Sciatic nerve (tissue), 2 donors: ENCODE results near the gene SLC1A7. TPM values are rescaled to one million over a fixed set of nuclear protein-coding genes. Genes with fewer than 3 reads are reported as not detected.

Experiments
- ATAC-seq: fragments of 200-7000 bp; cut with Tn5 transposase; one replicate; pipeline ENCODE4 v1.9.1; 2020; ENCODE audit warnings: mild to moderate bottlenecking, moderate library complexity
- DNase-seq: peaks from one replicate; pipeline ENCODE4 v3.0.0-alpha.2; 2020; ENCODE audit warnings: low spot score
- intact Hi-C: fragments of 100-400 bp; cut with DNase I; formaldehyde crosslinking; loops from one replicate; pipeline ENCODE4 v1.14.2; 2022
- total RNA-seq: library from RNA; stranded (reverse); fragmentation: NEBNext Ultra II Directional; extraction: Animal tissue kit (Norgen Biotek cat#: 25700); gene quantifications from one replicate; pipeline ENCODE4 v1.2.1, GENCODE V29; 2021
- donor health status: DM: no; HTN: no; CAD: no.
- donor health status: DM: no; HTN: no; CAD: no.

Gene SLC1A7
- total RNA-seq, 1 donor from 2014 or later: 0.89 TPM

DNA sequence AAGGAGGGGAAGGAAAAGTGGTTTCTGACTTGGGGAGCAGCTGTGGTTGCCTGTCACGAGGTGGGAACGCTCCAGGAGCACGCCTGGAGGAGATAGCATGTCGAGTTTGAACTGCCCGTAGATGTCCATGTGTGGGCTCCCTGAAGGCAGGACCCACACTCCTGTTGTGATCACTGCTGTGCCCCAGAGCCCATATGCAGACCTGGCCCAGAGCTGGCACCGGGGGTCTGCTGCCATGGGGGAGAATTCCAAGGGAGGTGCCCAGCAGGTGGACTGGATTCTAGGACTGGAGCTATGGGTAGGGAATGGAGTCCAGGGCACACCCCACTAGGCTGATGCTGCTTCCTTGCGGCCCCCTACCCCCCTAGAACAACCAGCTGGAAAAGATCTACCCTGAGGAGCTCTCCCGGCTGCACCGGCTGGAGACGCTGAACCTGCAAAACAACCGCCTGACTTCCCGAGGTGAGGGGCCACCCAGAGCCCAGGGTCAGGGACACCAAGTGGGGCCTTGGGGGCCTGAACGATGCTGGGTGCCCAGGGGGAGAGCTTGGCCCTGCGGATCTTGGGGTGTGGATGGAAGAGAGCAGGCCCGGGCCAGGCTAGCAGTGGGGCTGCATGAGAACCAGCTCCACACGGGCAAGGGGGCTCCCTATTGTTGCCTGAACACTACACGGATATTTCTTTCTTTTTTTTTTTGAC is 71.1 kb downstream of the SLC1A7 start:
- DNase-seq: peak; percentile 57
- intact Hi-C loops: loop anchor here (10.0 kb wide), 1 partner anchor 113 kb away; no protein-coding TSS in a partner anchor
- no peak for ATAC-seq

DNA sequence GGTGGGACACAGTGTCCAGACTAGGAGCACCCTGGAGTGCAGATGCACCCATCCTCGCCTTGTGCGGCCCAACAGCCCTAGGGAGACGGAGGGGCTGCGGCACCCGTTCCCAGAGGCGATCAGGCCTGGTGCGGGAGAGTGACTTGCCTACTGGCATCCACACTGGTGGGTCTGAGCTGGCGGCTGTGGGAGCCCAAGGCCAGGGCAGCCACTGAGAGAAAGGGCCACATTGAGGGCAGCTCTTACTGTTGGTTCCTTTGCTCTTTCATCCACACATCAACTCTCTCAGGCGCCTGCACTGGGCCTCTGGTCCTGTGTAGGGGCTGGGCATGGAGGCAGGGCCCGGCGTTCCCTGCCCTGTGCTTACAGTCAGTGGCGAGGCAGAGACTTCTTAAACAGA is 71.8 kb downstream of the SLC1A7 start:
- intact Hi-C loops: loop anchor here (10.0 kb wide), 1 partner anchor 114 kb away; no protein-coding TSS in a partner anchor
- ATAC-seq: no peak
- DNase-seq: peak; percentile 56

DNA sequence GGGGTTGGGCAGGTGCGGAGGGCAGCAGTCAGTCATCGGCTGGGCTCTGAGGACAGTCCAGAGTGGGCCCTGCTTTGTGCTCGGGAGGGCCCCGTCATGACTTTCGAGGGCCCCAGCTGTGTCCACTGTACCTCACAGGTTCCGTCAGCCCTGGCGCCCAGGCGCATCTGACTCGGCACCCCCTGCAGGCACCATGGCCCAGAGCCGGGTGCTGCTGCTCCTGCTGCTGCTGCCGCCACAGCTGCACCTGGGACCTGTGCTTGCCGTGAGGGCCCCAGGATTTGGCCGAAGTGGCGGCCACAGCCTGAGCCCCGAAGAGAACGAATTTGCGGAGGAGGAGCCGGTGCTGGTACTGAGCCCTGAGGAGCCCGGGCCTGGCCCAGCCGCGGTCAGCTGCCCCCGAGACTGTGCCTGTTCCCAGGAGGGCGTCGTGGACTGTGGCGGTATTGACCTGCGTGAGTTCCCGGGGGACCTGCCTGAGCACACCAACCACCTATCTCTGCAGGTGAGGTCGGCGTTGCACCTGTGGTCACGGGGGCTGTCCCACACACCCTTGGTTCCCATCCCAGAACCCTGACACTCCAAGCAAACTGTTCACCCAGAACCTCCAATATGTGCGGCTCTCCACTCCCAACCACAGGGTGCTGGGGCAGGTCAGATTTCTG is 72.6 kb downstream of the SLC1A7 start:
- no peak for ATAC-seq
- peak; percentile 55 for DNase-seq
- intact Hi-C loops: loop anchor here (10.0 kb wide), 1 partner anchor 115 kb away; no protein-coding TSS in a partner anchor

DNA sequence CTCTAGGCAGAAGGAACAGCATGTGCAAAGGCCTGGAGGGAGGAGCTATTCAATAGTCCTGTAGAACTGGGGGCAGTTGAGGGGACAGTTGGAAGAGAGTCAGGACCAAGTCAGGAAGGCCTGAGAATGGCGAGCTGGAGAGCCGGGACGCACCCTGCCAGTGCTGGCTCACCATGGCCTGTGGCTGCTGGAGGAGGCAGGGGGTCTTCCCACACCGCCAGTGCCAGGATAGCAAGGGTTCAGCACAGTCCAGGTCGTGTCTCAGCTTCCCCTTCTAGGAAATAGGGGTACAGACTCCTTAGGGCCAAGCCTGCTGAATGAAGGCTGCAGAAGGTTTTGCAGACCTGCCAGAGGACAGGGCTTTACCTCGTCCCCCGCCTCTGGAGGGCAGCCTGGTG is 73.2 kb downstream of the SLC1A7 start:
- intact Hi-C loops: no loop called here
- DNase-seq (peak; percentile 49), ATAC-seq (no peak)

DNA sequence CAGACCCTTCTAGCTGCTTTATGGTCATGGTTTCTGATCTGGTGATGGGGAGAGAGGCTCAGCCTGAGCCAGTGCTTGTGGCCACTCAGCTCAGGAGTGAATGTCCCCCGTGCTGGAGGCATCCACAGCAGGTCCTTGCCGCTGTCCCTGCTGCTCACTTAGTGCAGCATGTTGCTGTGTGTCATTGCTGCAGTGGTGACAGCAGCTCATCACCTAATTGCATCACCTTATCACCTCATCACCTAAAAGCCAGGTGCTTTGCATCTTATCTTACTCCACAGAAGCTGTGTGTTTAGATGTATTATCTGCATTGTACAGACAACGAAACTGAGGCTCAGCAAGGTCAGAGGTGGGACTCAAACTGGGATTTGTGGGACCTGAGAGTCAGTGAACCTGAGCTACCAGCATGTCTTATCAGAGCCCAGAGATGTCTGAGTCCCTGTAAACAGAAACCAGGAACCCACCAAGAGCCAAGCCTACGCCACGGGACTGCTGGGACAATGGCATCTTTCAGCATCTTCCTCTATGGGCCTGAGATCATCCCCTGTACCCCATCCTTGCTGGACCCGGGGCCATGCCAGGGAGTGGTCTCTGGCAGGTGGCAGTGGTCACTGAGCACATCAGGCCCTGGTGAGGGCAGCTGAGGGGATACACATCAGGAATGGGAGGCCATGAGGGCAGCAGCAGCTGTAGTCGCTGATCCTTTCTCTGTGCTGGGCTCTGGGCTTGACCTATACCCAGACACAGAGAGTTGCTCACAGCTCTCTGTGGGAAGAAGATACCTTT is 73.9 kb downstream of the SLC1A7 start:
- DNase-seq (peak; percentile 51), ATAC-seq (no peak)
- intact Hi-C loops: no loop called here

DNA sequence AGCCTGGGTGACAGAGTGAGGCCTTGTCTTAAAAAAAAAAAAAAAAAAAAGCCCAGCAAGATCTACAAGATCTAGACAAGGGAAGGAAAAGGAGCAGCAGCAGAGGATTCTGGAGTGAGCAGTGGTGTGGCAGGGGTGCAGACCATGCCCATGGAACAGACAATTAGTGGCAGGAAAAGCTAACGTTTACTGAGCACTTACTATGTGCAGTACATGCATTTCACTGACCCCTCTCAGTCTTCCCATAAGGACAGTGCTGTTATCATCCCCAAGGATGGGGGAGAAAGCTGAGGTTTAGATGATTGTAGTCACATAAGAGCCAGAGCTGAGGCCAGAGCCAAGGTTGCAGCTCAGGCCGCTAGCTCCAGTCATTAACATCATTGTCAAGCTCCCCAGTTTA is 74.6 kb downstream of the SLC1A7 start:
- ATAC-seq (no peak), DNase-seq (no peak)
- intact Hi-C loops: no loop called here

DNA sequence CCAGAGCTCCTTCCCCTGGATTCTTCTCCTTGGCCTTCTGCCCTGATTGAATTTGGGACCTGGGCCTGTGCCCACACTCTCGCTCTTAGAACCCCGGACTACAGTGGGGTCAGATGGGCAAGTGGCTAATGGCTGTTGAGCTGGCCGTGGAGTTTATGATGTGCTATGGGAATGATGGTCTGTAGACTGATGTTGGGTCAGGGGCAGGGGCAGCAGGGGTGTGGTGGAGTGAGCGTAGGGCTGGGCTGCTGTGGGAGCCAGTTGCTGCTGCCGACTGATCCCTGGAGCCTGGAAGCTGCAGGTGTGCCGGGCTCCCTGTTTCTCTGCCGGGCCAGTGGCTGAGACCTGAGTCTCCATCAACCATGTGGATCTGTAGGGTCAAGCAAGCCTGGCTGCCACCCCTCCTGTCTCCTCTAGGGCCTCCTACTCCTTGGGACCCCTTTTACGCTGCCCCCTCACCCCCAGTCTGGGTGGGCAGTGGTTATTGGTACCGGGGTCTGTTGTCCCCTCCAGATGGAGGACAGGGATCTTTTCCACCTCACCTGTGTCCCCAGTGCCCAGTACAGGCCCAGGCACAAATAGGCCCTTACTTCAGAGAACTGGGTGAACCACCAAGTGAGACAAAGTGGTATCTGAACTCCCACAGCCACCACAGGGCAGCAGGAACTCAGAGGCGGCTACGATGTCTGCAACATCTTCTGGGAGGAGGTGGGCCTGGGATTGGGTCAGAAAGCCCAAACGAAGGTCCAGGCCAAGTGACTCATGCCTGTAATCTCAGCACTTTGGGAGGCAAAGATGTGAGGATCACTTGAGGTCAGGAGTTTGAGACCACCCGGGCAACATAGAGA is 75.3 kb downstream of the SLC1A7 start:
- ATAC-seq (no peak), DNase-seq (peak; percentile 54)
- intact Hi-C loops: no loop called here

DNA sequence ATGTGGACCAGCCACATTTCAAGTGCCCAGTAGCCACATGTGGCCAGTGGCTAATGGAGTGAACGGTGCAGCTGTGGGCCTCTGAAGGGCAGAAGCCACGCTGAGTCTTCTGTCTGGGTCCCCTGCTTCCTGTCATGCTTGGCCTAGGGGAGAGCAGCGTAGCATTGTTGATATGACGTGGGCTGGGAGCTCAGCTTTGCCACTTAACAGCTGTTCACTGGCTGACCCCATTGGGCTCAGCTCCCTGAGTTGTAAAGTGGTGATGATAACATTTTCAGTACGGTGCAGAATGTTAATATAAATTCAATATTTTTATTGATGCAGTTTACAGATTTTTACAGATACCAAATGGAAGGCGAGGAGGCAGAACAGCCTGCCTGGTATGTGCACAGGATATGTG is 76.0 kb downstream of the SLC1A7 start:
- intact Hi-C loops: no loop called here
- ATAC-seq: no peak
- DNase-seq: peak; percentile 55

DNA sequence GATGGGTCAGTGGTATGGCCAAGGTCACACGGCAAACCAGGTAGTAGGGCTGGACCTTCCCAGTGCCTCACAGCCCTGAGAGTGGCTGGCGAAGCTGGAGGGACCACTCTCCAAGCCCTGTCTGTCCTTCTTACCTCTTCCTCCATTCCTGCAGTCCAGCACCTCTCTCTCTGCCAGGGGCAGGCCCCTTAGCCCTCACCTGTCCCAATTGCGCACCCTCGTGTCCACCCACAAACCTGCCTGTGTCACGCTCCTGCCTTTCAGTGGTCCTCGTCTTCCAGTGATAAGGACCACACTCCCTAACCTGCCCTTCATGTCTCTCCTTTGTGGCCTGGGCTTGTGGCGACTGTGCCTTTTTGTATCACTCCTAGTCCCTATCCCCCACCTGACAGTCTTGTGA is 77.0 kb downstream of the SLC1A7 start:
- intact Hi-C loops: no loop called here
- ATAC-seq: no peak
- no peak for DNase-seq

DNA sequence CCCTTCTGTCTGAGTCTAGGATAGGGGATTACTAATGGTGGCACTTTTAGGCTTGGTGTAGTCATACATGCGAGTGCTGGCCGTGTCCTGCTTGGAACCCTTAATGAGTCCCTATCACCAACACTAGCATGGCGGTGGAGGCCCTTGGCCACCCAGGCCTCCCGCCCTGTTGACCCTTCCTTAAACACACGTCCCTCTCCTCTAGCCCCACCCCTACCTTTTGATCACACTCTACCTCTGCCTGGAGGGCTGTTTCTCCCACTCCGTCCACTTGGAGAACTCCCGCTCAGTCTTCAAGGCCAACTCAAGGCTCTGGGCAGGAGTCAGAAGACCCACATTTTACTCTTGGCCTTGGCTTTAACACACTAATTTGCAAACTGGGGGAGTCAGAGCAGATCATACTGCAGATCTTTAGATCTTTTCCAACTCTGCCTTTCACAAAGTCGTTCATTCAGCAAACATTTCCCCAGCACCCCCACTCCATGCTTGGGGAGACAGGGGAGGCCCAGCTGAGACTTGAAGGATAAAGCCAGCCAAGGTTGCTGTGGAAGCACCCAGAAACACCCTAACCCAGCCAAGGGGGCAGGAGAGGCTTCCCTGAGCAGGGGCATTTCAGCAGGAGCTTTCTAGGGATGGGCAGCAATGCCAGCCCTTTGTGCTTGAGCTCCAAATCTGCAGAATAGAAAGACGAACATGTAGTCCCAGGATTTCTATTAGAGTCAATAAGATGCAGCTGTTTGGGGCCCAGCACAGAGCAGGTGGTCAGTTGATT is 78.5 kb downstream of the SLC1A7 start:
- ATAC-seq: no peak
- DNase-seq: no peak
- intact Hi-C loops: no loop called here

DNA sequence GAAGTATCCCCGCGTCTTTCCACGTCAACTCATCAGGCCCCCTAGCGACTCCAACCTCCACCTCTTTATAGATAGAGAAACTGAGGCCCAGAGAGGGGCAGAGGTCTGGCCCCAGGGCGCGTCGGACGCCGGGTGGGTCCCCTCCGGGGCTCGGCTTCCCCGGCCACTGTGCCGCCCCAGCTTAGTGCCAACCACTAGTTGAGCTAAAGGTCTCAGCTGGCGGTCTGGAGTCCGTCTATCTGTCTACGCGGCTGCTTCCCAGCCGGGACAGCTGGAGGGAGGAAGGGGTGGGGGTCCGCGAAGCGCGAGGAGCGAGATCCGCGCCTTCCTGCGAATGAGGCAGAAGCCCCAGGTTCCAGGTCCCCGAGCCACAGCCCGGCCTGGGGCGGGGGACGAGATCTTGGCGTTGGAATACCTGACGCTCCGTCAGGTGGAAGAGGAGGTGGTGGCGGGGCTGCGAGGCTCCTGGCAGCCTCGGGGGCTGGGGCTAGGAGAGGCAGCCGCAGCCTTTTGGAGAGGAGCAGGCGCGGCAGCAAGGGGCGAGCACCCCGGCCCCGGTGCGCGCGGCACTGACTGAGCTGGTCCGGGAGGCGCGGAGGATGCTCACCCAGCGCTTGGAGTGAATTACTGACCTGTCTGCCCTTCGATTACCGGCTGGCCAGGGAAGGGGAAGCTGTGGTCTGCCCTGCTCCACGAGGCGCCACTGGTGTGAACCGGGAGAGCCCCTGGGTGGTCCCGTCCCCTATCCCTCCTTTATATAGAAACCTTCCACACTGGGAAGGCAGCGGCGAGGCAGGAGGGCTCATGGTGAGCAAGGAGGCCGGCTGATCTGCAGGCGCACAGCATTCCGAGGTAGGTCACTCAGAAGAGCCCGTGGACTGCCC is 79.5 kb downstream of the SLC1A7 start:
- DNase-seq: no peak
- intact Hi-C loops: no loop called here

DNA sequence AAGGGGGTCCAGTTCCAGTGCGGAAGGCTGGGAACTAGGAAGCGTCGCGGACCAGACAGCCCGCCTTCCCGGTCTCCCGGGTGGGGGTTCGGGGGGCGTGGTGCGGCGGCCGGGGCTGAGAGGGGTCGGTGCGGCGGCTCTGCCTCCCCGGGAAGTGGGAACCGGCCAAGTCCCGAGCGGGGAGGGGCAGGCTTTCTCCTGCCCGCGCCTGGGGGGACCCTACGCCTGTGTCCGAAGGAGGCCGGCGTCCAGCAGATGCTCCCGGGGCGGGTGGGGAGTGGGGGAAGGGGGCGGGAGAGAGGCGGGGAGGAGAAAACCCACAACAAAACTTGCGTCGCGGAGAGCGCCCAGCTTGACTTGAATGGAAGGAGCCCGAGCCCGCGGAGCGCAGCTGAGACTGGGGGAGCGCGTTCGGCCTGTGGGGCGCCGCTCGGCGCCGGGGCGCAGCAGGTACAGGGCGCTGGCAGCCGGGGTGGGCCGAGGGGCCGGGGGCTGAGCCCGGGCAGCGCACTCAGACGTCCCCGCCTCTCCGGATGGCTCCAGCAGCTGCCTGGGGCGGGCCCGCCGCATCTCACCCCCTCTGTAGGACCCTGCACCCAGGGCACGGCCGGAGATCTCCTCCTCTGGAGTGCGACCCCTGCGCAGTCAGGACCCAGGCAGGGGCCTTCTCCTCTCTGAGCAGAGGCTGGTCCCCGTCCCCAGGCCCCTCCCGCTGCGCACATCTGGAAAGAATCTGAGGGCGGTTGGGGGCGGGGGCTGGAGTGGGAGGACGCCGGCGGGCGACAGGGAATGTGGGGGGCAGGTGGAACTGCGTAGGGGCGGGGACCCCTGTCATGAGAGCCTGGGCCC is 80.4 kb downstream of the SLC1A7 start, which contains the start of gene PODN:
PODN (plus strand) TSS at position 355 of the 849 bp plus-strand sequence. CDS start 7,643 bp downstream, outside the sequence.
- intact Hi-C loops: no loop called here
- peak; percentile 65 for ATAC-seq

More for the DNA sequence above, 79.5 kb downstream of the SLC1A7 start:
- peak; percentile 0 for ATAC-seq

DNA sequence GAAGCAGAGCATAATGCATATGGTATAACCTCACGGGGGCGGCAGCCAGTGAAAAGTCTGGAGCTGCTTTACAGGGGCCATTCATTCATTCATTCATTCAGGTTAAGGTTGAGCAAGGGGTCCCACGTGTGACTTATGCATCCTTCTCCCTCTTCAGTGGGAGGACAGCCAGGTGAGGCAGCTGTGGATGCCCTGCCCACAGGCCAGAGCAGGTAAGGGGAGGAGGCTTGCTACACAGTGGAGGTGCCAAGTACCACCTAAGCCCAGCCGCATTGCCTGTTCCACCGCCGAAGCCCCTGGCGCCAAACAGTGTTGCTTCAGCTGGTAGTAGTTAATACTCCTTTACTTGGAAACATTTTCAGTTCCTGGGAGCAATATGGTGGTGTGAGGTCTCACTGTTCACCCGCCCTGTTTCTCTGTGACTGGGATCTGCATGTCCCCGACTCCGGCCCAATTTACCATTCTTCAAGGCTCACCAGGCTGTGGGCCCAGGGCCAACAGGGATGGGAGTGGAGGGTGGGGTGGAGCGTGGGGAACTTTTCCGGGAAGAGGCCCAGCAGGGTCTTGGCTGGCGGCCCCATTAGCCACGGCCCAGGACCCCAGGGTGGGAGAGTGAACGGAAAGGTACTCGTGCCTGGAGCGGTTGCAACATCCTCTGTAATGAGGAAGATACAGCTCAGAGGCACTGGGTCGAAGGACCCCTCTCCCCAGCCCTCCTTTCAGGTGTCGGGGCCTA is 81.1 kb downstream of the SLC1A7 start:
- DNase-seq (peak; percentile 87), ATAC-seq (peak; percentile 77)
- intact Hi-C loops: no loop called here

More for the DNA sequence above, 80.4 kb downstream of the SLC1A7 start, which contains the start of gene PODN:
- peak; percentile 88 for DNase-seq

DNA sequence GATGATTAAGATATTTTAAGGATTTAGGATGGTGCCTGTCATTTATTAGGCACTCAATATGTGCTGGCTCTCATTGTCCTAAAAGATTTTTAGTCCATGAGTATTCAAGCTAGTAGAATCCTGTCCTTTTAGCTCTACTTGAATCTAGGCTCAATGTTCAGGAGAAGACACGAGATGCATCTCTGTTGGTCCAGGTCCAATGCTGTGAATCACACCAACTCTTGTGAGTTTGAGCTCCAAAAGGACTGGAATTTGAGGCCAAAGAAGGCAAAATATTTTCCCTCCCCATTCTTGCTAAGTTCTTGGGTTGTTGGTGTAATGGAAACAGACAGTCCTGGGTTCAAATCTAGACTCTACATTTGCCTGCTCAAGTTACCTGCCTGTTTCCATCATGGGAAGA is 81.9 kb downstream of the SLC1A7 start:
- DNase-seq (no peak), ATAC-seq (peak; percentile 4)
- intact Hi-C loops: no loop called here

DNA sequence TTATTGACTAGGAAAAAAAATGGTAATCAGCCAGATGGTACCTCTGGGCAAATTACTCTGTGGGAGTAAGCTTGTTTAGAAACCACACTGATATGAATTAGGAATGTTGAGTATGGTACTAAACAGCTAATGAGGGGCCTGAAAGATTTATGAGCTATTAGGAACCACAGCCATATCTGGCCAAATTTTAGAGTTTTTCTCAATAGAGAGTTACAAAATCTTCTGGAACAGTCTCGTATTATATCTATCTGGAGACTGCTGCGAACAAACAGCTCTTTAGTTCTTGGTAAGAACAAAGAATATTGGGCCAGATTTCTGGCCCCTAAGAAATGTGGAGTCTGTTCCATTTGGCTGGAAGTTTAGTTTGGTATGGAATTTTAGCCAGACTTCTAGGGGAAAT is 85.3 kb downstream of the SLC1A7 start:
- DNase-seq: no peak
- intact Hi-C loops: no loop called here
- ATAC-seq: peak; percentile 45

DNA sequence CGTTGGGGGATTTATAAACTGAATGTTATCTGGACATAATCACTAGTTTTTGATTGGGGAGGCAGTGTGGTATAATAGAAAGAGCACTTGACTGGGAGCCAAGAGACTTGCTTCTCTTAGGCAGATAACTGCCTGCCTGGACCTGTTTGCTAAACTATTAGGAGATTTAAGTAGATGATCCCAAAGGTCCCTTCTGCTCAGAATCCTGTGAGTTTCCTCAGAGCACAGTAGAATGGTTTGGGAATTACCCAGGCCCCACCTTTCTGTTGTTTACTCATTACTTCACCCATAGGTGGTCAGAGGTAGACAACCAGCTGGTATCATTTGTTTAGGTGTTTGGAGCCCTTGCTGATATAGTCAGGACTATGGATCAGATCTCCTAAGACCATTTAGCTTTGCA is 90.8 kb downstream of the SLC1A7 start:
- DNase-seq (no peak), ATAC-seq (no peak)

More for the DNA sequence above, 90.8 kb downstream of the SLC1A7 start:
- intact Hi-C loops: no loop called here
